ENCODE data around the gene SDHAF2. TPM values are rescaled to one million over a fixed set of nuclear protein-coding genes. Genes with fewer than 3 reads are reported as not detected.

Gene SDHAF2
- total RNA-seq, 1 experiment from 2014 or later, result 90.4 TPM

- no peaks in the 10 kb centered on the region for H3F3A ChIP-seq (ENCODE audit: low read length, unreplicated experiment)
- ChIA-PET POLR2A (ENCODE audit: unreplicated experiment) (no interaction called here), CTCF (no interaction called here)
- intact Hi-C loops (cut with micrococcal nuclease), result no loop called here
- no TSS peak for BruUV-seq (replicated peaks)
- no peaks in the 10 kb centered on the region for H3K36me3 ChIP-seq (ENCODE audit: low read depth, low read length)
- H3K4me3 ChIP-seq (ENCODE audit: low read length), result no peak overlapping the region
- no peaks in the 10 kb centered on the region for H3K79me2 ChIP-seq (ENCODE audit: low read length)
- H3K9ac ChIP-seq (ENCODE audit: low read length), result no peak overlapping the region
- no peaks in the 10 kb centered on the region for H3K9me2 ChIP-seq (replicated peaks; ENCODE audit: low read length)
- no peaks in the 10 kb centered on the region for H4K20me1 ChIP-seq (ENCODE audit: low read length)
- H3K27me3 ChIP-seq (ENCODE audit: low read length), result no peaks in the 10 kb centered on the region
- peaks cover 34% of the 10 kb centered on the region for H3K4me1 ChIP-seq (ENCODE audit: insufficient read depth, low read length)
- no peak for ATAC-seq
- no peak for DNase-seq
- TF ChIP-seq EZH2phosphoT487 (IDR thresholded peaks at IDR 0.05; ENCODE audit: borderline replicate concordance, low read length), result no peak
- no peak for TF ChIP-seq EZH2 (IDR thresholded peaks at IDR 0.05; ENCODE audit: low read length, unreplicated experiment)
- TF ChIP-seq CTCF (conservative IDR thresholded peaks at IDR 0.05; ENCODE audit: low read depth, low read length), result no peak
- no peak overlapping the region for H3K4me2 ChIP-seq (ENCODE audit: low read length)
- no peak overlapping the region for H3K27ac ChIP-seq (ENCODE audit: low read length)
- H2AFZ ChIP-seq (ENCODE audit: low read length), result no peak overlapping the region
- no peaks in the 10 kb centered on the region for H3K9me3 ChIP-seq (ENCODE audit: low read length)
These were observed 61.9 kb downstream of the SDHAF2 start for GRCh38 chr11:61491736-61492395.

DNA sequence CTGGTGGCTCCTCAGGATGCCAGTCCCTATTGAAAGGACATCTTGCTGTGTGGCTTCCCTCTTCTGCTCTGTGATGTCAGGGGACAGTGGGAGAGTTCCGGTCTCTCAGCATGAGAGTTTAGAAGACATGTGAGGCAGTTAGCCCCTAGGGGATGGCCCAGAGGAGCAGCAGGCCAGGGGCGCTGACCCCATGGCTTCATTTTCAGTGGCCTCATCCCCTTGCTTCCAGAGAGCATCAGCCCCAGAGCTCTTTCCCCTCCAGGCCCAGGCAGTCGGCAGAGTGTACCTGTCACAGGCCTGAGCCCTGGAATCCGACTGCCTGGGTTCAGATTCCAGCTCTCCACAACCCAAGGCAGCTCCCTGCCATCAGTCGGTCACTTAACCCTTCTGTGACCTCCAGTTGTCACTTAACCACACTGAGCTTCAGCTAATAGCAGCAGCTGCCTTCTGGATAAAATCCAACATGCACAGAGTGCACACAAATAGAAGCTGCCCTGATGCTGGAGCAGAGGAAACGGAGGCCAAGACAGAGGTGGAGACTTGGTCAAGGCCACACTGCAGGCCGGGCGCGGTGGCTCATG is 64.5 kb downstream of the SDHAF2 start:
- Histone ChIP-seq H3F3A (ENCODE audit: low read length, unreplicated experiment) (no peaks in the 10 kb centered on the region), H3K27me3 (ENCODE audit: low read length) (no peaks in the 10 kb centered on the region), H3K9me3 (ENCODE audit: low read length) (no peaks in the 10 kb centered on the region), H3K27ac (ENCODE audit: low read length) (no peak overlapping the region), H3K4me2 (ENCODE audit: low read length) (no peak overlapping the region), H2AFZ (ENCODE audit: low read length) (no peak overlapping the region), H4K20me1 (ENCODE audit: low read length) (no peaks in the 10 kb centered on the region), H3K9ac (ENCODE audit: low read length) (no peak overlapping the region), H3K79me2 (ENCODE audit: low read length) (no peaks in the 10 kb centered on the region), H3K9me2 (replicated peaks; ENCODE audit: low read length) (no peaks in the 10 kb centered on the region), H3K4me3 (ENCODE audit: low read length) (no peak overlapping the region), H3K4me1 (ENCODE audit: insufficient read depth, low read length) (peaks cover 8% of the 10 kb centered on the region), H3K36me3 (ENCODE audit: low read depth, low read length) (no peaks in the 10 kb centered on the region)
- TF ChIP-seq CTCF (conservative IDR thresholded peaks at IDR 0.05; ENCODE audit: low read depth, low read length), result no peak
- TF ChIP-seq EZH2 (IDR thresholded peaks at IDR 0.05; ENCODE audit: low read length, unreplicated experiment), result no peak
- no peak for TF ChIP-seq EZH2phosphoT487 (IDR thresholded peaks at IDR 0.05; ENCODE audit: borderline replicate concordance, low read length)
- no peak for DNase-seq
- no TSS peak for BruUV-seq (replicated peaks)
- no peak for ATAC-seq
- POLR2A ChIA-PET (ENCODE audit: unreplicated experiment), result no interaction called here
- CTCF ChIA-PET, result interaction anchor here (0.9 kb wide), 1 partner anchor 12 kb away, joined by 3 read pairs; no protein-coding TSS in a partner anchor
- intact Hi-C loops (cut with micrococcal nuclease), result no loop called here

Measured in PC-3 (cell line).